SK-N-MC (cell line): Measurements from ENCODE around the gene UGT1A6.

Source experiments
- EZH2 ChIP-seq: fragments of 200-600 bp; sonication (generic); IDR thresholded peaks from one replicate; pipeline ENCODE4 v1.6.1; 2017; ENCODE audit warnings: antibody characterized with exemption
- FOXP2 ChIP-seq: optimal IDR thresholded peaks from 2 replicates; pipeline ENCODE3; 2011; ENCODE audit warnings: mild to moderate bottlenecking, moderate library complexity; ENCODE audit not compliant: insufficient read depth; ENCODE audit errors: extremely low read length, control extremely low read depth
- POLR2AphosphoS5 ChIP-seq: IDR thresholded peaks from 2 replicates; pipeline ENCODE4 v1.6.1; 2012; ENCODE audit warnings: mild to moderate bottlenecking, low read depth, low read length, borderline replicate concordance

- no peak for TF ChIP-seq POLR2AphosphoS5
- no peak for TF ChIP-seq EZH2
- TF ChIP-seq FOXP2, result no peak
These were observed 100.0 kb downstream of the UGT1A6 start for GRCh38 chr2:233792720-233793119.
